Effector memory CD4-positive, alpha-beta T cell (primary cell): Measurements from ENCODE around the gene PIGB.

Experiments used
- DNase-seq, 3 donors: peaks; one replicate each; pipeline ENCODE4 v3.0.0-alpha.2; 2020
- H3K27ac ChIP-seq: 2 replicates; pipeline ENCODE4 v1.7.0; 2013; ENCODE audit warnings: mild to moderate bottlenecking, low read length, moderate library complexity; ENCODE audit not compliant: insufficient read depth, poor library complexity, severe bottlenecking
- H3K27me3 ChIP-seq: replicated peaks from 2 replicates; pipeline ENCODE4 v1.7.0; 2013; ENCODE audit warnings: mild to moderate bottlenecking, low read length; ENCODE audit not compliant: insufficient read depth, control insufficient read depth, poor library complexity, severe bottlenecking
- H3K36me3 ChIP-seq: 2 replicates; pipeline ENCODE4 v1.7.0; 2013; ENCODE audit warnings: mild to moderate bottlenecking, low read length, moderate library complexity; ENCODE audit not compliant: control insufficient read depth, insufficient read depth
- H3K4me1 ChIP-seq: 2 replicates; pipeline ENCODE4 v1.7.0; 2013; ENCODE audit warnings: low read length, mild to moderate bottlenecking; ENCODE audit not compliant: control insufficient read depth, insufficient read depth, poor library complexity, severe bottlenecking
- H3K4me3 ChIP-seq: 2 replicates; pipeline ENCODE4 v1.7.0; 2013; ENCODE audit warnings: low read length, low read depth, mild to moderate bottlenecking; ENCODE audit not compliant: insufficient read depth, poor library complexity, severe bottlenecking
- H3K9me3 ChIP-seq: 2 replicates; pipeline ENCODE4 v1.7.0; 2013; ENCODE audit warnings: mild to moderate bottlenecking, low read length, moderate library complexity; ENCODE audit not compliant: control insufficient read depth

The PIGB gene

GRCh38 chr15:55362641-55363040 lies 43.6 kb downstream of the PIGB start:
- DNase-seq, result no peak
- Histone ChIP-seq H3K36me3 (peaks cover 7% of the 10 kb centered on the region), H3K27me3 (no peaks in the 10 kb centered on the region), H3K4me1 (no peaks in the 10 kb centered on the region), H3K9me3 (no peaks in the 10 kb centered on the region), H3K4me3 (no peak overlapping the region), H3K27ac (no peak overlapping the region)

GRCh38 chr15:55366981-55367380 lies 48.0 kb downstream of the PIGB start:
- DNase-seq, result no peak
- no peak overlapping the region for H3K4me3 ChIP-seq
- H3K36me3 ChIP-seq, result peaks cover 12% of the 10 kb centered on the region
- H3K9me3 ChIP-seq, result no peaks in the 10 kb centered on the region
- H3K27ac ChIP-seq, result no peak overlapping the region
- H3K27me3 ChIP-seq, result no peaks in the 10 kb centered on the region
- H3K4me1 ChIP-seq, result no peaks in the 10 kb centered on the region

GRCh38 chr15:55372701-55373440 lies 53.8 kb downstream of the PIGB start:
- Histone ChIP-seq H3K27me3 (no peaks in the 10 kb centered on the region), H3K36me3 (peaks cover 26% of the 10 kb centered on the region), H3K9me3 (no peaks in the 10 kb centered on the region), H3K4me1 (no peaks in the 10 kb centered on the region), H3K4me3 (no peak overlapping the region), H3K27ac (no peak overlapping the region)
- no peak for DNase-seq

GRCh38 chr15:55379095-55379494 lies 60.1 kb downstream of the PIGB start:
- no peaks in the 10 kb centered on the region for H3K27me3 ChIP-seq
- no peak overlapping the region for H3K4me3 ChIP-seq
- H3K4me1 ChIP-seq, result no peaks in the 10 kb centered on the region
- H3K36me3 ChIP-seq, result peaks cover 32% of the 10 kb centered on the region
- no peak for DNase-seq
- no peaks in the 10 kb centered on the region for H3K9me3 ChIP-seq
- no peak overlapping the region for H3K27ac ChIP-seq

- H3K4me1 ChIP-seq, result no peaks in the 10 kb centered on the region
- H3K9me3 ChIP-seq, result no peaks in the 10 kb centered on the region
- peaks cover 22% of the 10 kb centered on the region for H3K36me3 ChIP-seq
- no peak overlapping the region for H3K27ac ChIP-seq
- H3K4me3 ChIP-seq, result no peak overlapping the region
- no peak for DNase-seq
- H3K27me3 ChIP-seq, result no peaks in the 10 kb centered on the region
Measured at GRCh38 chr15:55381595-55381994, 62.6 kb downstream of the PIGB start.

GRCh38 chr15:55383687-55384086 lies 64.7 kb downstream of the PIGB start:
- peaks cover 18% of the 10 kb centered on the region for H3K36me3 ChIP-seq
- H3K4me1 ChIP-seq, result no peaks in the 10 kb centered on the region
- no peak overlapping the region for H3K27ac ChIP-seq
- no peaks in the 10 kb centered on the region for H3K9me3 ChIP-seq
- no peak overlapping the region for H3K4me3 ChIP-seq
- H3K27me3 ChIP-seq, result no peaks in the 10 kb centered on the region
- no peak for DNase-seq

GRCh38 chr15:55387027-55387426 lies 68.0 kb downstream of the PIGB start:
- H3K4me3 ChIP-seq, result no peak overlapping the region
- no peak for DNase-seq
- H3K27ac ChIP-seq, result no peak overlapping the region
- H3K9me3 ChIP-seq, result no peaks in the 10 kb centered on the region
- no peaks in the 10 kb centered on the region for H3K4me1 ChIP-seq
- peaks cover 14% of the 10 kb centered on the region for H3K36me3 ChIP-seq
- no peaks in the 10 kb centered on the region for H3K27me3 ChIP-seq

- no peak overlapping the region for H3K27ac ChIP-seq
- no peaks in the 10 kb centered on the region for H3K9me3 ChIP-seq
- no peaks in the 10 kb centered on the region for H3K27me3 ChIP-seq
- H3K4me3 ChIP-seq, result no peak overlapping the region
- no peaks in the 10 kb centered on the region for H3K4me1 ChIP-seq
- DNase-seq, result no peak
- H3K36me3 ChIP-seq, result peaks cover 5% of the 10 kb centered on the region
Measured at GRCh38 chr15:55389264-55389607, 70.2 kb downstream of the PIGB start.

- H3K27ac ChIP-seq, result no peak overlapping the region
- H3K4me3 ChIP-seq, result no peak overlapping the region
- H3K27me3 ChIP-seq, result no peaks in the 10 kb centered on the region
- no peaks in the 10 kb centered on the region for H3K36me3 ChIP-seq
- no peak for DNase-seq
- no peaks in the 10 kb centered on the region for H3K4me1 ChIP-seq
- no peaks in the 10 kb centered on the region for H3K9me3 ChIP-seq
Measured at GRCh38 chr15:55394694-55395093, 75.7 kb downstream of the PIGB start.

- no peaks in the 10 kb centered on the region for H3K4me1 ChIP-seq
- H3K9me3 ChIP-seq, result no peaks in the 10 kb centered on the region
- no peak overlapping the region for H3K27ac ChIP-seq
- H3K27me3 ChIP-seq, result no peaks in the 10 kb centered on the region
- H3K36me3 ChIP-seq, result no peaks in the 10 kb centered on the region
- DNase-seq, result no peak
- H3K4me3 ChIP-seq, result no peak overlapping the region
Measured at GRCh38 chr15:55398243-55398642, 79.2 kb downstream of the PIGB start.
